Measurements from ENCODE around the gene ERCC4.

DNA sequence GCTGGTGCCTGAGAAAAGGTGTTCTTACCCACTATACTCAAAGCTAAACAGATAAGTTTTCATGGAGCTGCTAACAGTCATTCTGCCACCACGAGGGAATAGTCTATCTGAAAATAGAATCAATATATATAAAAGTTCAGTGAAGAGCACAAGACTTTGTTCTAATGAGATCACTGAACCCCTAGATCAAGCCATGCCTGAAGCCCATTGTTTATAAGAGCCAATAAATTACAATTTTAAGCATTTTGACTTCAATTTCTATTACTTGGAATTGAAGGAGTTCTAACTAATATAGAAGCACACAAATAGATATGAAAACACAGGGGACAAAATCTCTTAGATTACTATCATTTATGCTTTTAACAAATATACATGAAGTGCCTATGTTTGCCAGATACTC, 24.4 kb upstream of the ERCC4 start:
- TF ChIP-seq, protein P1, sequence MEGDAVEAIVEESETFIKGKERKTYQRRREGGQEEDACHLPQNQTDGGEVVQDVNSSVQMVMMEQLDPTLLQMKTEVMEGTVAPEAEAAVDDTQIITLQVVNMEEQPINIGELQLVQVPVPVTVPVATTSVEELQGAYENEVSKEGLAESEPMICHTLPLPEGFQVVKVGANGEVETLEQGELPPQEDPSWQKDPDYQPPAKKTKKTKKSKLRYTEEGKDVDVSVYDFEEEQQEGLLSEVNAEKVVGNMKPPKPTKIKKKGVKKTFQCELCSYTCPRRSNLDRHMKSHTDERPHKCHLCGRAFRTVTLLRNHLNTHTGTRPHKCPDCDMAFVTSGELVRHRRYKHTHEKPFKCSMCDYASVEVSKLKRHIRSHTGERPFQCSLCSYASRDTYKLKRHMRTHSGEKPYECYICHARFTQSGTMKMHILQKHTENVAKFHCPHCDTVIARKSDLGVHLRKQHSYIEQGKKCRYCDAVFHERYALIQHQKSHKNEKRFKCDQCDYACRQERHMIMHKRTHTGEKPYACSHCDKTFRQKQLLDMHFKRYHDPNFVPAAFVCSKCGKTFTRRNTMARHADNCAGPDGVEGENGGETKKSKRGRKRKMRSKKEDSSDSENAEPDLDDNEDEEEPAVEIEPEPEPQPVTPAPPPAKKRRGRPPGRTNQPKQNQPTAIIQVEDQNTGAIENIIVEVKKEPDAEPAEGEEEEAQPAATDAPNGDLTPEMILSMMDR (IDR thresholded peaks at IDR 0.05; ENCODE audit: low read depth, low read length): no peak
- TF ChIP-seq, protein P2, sequence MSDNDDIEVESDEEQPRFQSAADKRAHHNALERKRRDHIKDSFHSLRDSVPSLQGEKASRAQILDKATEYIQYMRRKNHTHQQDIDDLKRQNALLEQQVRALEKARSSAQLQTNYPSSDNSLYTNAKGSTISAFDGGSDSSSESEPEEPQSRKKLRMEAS (IDR thresholded peaks at IDR 0.05; ENCODE audit: low read depth, low read length): no peak
